Measurements from ENCODE around the gene KLK13. TPM values are rescaled to one million over a fixed set of nuclear protein-coding genes. Genes with fewer than 3 reads are reported as not detected.

Gene KLK13
- total and polyA plus RNA-seq, 2 donors from 2014 or later = not detected

DNA sequence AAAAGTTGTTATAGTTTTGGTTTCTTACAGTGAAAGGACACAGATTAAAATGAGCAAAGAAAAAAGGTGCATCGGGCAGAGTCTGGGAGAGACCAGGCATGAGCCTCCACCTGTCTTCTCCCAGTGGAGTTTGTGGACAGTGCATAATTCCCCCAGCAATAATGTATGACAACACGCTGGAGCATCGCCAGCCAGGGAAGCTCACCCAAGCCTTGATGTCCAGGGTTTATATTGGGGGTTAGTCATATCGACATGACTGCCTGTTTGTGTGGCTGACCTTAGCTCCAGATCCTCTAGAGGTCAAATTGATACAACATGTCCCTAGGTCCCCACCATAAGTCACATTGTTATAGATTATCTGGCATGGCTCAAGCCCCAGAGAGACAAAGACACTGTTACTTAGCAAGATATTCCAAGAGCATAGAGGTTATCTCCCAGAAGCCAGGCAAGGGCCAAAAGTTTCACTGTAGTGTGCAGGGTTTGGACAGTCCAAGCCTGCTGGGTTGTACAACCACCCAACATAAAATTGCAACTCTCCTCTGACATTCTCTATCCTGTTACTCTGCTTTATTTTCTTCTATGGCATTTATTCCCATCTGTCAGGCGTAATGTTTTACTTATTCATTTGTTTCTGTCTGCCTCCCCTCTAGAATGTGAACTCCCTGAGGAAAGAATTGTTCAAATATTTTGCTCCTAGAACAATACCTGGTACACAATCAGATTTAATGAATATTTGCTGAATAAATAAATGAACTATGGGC is 5.6 kb upstream of the KLK13 start:
- no peak for FAIRE-seq
- no peak overlapping the region for H3K9ac ChIP-seq (ENCODE audit: low read length in 3 of 3)
- H3K27me3 ChIP-seq (ENCODE audit: control insufficient read depth, insufficient read depth, low read length) = no peaks in the 10 kb centered on the region
- no peak for DNase-seq
- no peaks in the 10 kb centered on the region for H3K36me3 ChIP-seq (ENCODE audit: control insufficient read depth in 2 of 3, insufficient read depth in 3 of 3, low read length in 3 of 3)
- no peak overlapping the region for H3K4me3 ChIP-seq (ENCODE audit: low read length in 3 of 3)
- H3K4me1 ChIP-seq (ENCODE audit: control insufficient read depth in 2 of 3, insufficient read depth in 2 of 3, low read depth in 1 of 3, low read length in 3 of 3) = no peaks in the 10 kb centered on the region
- intact Hi-C loops (cut with DNase I) = no loop called here
- TF ChIP-seq, protein P1, sequence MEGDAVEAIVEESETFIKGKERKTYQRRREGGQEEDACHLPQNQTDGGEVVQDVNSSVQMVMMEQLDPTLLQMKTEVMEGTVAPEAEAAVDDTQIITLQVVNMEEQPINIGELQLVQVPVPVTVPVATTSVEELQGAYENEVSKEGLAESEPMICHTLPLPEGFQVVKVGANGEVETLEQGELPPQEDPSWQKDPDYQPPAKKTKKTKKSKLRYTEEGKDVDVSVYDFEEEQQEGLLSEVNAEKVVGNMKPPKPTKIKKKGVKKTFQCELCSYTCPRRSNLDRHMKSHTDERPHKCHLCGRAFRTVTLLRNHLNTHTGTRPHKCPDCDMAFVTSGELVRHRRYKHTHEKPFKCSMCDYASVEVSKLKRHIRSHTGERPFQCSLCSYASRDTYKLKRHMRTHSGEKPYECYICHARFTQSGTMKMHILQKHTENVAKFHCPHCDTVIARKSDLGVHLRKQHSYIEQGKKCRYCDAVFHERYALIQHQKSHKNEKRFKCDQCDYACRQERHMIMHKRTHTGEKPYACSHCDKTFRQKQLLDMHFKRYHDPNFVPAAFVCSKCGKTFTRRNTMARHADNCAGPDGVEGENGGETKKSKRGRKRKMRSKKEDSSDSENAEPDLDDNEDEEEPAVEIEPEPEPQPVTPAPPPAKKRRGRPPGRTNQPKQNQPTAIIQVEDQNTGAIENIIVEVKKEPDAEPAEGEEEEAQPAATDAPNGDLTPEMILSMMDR (IDR thresholded peaks at IDR 0.05; ENCODE audit: borderline replicate concordance, extremely low read depth, insufficient read depth) = no peak
- H3K27ac ChIP-seq (ENCODE audit: low read depth in 2 of 2, low read length in 2 of 2) = no peak overlapping the region
- peaks cover 0 to 6% (median 6%) of the 10 kb centered on the region in 3 donors for H3K9me3 ChIP-seq (ENCODE audit: control insufficient read depth in 2 of 3, insufficient read depth in 1 of 3, low read length in 3 of 3)

DNA sequence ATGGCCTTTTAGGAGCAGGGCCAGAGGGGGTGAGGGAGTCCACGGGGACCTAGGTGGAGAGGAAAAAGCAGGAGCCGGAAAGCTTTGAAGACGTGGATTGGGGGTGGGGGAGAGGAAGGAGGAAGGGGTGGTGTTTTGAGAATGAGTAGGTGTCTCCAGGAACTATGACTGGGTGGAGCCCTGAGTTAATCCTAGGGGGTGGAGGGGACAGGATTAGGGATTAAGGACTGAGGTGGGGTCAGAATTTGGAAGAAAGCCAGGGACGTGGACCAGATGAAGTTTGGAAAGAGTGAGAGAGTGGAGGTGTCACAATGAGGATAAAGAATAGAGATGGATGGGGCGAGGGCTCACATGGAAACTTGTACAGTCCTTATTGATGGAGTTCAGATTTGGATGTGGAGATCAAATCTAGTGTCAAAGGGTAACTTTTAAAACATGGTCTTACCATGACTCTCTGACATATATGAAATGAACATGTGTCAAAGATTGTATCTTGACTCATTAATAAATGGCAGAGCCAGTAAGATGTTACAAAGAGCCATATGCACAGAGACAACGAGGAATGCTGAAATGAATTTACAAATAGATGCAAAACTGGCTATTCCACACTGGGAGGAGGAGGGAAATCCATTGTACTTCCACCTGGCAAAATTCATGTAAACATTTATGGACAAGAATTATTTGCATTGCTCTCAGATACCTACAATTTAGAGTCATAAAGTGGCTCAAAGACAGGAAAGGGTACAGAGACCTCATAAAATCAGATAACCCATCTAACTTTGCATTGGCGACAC is 1.7 kb upstream of the KLK13 start:
- no peak for DNase-seq
- Histone ChIP-seq H3K9me3 (ENCODE audit: control insufficient read depth in 2 of 3, insufficient read depth in 1 of 3, low read length in 3 of 3) (no peaks in the 10 kb centered on the region), H3K27ac (ENCODE audit: low read depth in 2 of 2, low read length in 2 of 2) (no peak overlapping the region), H3K4me1 (ENCODE audit: control insufficient read depth in 2 of 3, insufficient read depth in 2 of 3, low read depth in 1 of 3, low read length in 3 of 3) (no peaks in the 10 kb centered on the region), H3K27me3 (ENCODE audit: control insufficient read depth, insufficient read depth, low read length) (no peaks in the 10 kb centered on the region), H3K4me3 (ENCODE audit: low read length in 3 of 3) (no peak overlapping the region), H3K9ac (ENCODE audit: low read length in 3 of 3) (no peak overlapping the region), H3K36me3 (ENCODE audit: control insufficient read depth in 2 of 3, insufficient read depth in 3 of 3, low read length in 3 of 3) (no peaks in the 10 kb centered on the region)
- TF ChIP-seq, protein P1 (IDR thresholded peaks at IDR 0.05; ENCODE audit: borderline replicate concordance, extremely low read depth, insufficient read depth) = no peak
- FAIRE-seq = no peak
- intact Hi-C loops (cut with DNase I) = no loop called here

DNA sequence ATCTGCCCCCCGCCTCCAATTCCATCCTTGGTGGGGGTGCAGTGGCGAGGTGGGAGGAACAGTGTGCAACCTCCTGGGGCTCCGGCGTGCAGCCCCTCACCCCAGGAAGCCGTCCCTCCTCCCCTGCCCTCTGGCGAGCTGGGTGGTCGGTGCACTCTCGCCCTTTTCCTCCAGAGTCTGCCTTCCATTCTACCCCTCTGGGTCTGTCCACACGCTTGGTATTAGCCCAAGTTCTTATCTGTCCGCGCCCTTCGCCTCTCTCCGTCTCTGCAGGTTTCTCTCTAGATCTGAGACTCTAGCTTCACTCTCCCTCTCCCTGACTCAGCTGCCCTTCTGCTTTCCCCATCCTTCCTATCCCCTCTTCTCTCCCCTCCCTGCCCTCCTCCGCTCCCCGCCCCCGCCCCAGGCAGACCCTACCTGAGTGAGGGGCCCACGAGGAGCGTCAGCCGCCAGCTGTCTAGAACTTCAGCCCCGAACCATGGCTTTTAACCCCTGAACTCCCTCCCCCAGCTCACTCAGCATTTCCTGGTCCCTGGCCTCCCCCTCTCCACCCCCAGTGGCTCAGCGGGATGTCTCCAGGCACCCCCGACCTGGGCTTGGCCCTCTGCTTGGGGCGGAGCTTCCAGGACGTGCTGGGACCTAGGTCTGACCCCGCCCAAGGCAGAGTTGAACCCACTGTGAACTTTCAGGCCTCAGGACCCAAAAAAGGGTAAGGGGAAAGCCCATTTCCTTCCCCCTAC is 499 bp upstream of the KLK13 start:
- H3K4me3 ChIP-seq (ENCODE audit: low read length in 3 of 3) = peak overlapping the region in 1 of 3 donors; percentile 9
- no peaks in the 10 kb centered on the region for H3K4me1 ChIP-seq (ENCODE audit: control insufficient read depth in 2 of 3, insufficient read depth in 2 of 3, low read depth in 1 of 3, low read length in 3 of 3)
- no peaks in the 10 kb centered on the region for H3K36me3 ChIP-seq (ENCODE audit: control insufficient read depth in 2 of 3, insufficient read depth in 3 of 3, low read length in 3 of 3)
- TF ChIP-seq, protein P1 (IDR thresholded peaks at IDR 0.05; ENCODE audit: borderline replicate concordance, extremely low read depth, insufficient read depth) = no peak
- DNase-seq (peak in 2 of 5 donors; percentile 14 to 30), FAIRE-seq (no peak)
- no peaks in the 10 kb centered on the region for H3K9me3 ChIP-seq (ENCODE audit: control insufficient read depth in 2 of 3, insufficient read depth in 1 of 3, low read length in 3 of 3)
- no peaks in the 10 kb centered on the region for H3K27me3 ChIP-seq (ENCODE audit: control insufficient read depth, insufficient read depth, low read length)
- H3K9ac ChIP-seq (ENCODE audit: low read length in 3 of 3) = no peak overlapping the region
- H3K27ac ChIP-seq (ENCODE audit: low read depth in 2 of 2, low read length in 2 of 2) = no peak overlapping the region
- intact Hi-C loops (cut with DNase I) = no loop called here

Measured in kidney (tissue), 14 donors.